Sigmoid colon (tissue), 7 donors: ENCODE results near the gene FKBP15. TPM values are rescaled to one million over a fixed set of nuclear protein-coding genes. Genes with fewer than 3 reads are reported as not detected.

ENCODE experiments used
- DNase-seq: peaks from one replicate; pipeline ENCODE4 v3.0.0-alpha.2; 2019
- H3K27ac ChIP-seq, 4 donors: fragments of 200-600 bp; sonication (generic); one replicate each; pipeline ENCODE4 v1.5.1; 2016 to 2019; ENCODE audit warnings: mild to moderate bottlenecking in 1 of 4
- H3K27me3 ChIP-seq, 3 donors: fragments of 200-600 bp; sonication (generic); one replicate each; pipeline ENCODE4 v1.5.1; 2019; ENCODE audit warnings: mild to moderate bottlenecking in 1 of 3
- H3K36me3 ChIP-seq, 4 donors: fragments of 200-600 bp; sonication (generic); one replicate each; pipeline ENCODE4 v1.5.1; 2016 to 2019
- H3K4me1 ChIP-seq, 4 donors: fragments of 200-600 bp; sonication (generic); one replicate each; pipeline ENCODE4 v1.5.1; 2017 to 2019
- H3K4me3 ChIP-seq, 4 donors: fragments of 200-600 bp; sonication (generic); one replicate each; pipeline ENCODE4 v1.5.1; 2017 to 2019; ENCODE audit warnings: mild to moderate bottlenecking in 2 of 4, moderate library complexity in 1 of 4
- H3K9me3 ChIP-seq, 4 donors: fragments of 200-600 bp in 3 of 4; sonication (generic) in 3 of 4; one replicate each; pipeline versions ENCODE4 v1.5.1 to v1.6.1; 2013 to 2019
- CTCF ChIP-seq, 4 experiments: fragments of 450-650 bp in 3 of 4; fragments of 200-600 bp in 1 of 4; IDR thresholded peaks; one replicate each; pipeline ENCODE4 v1.5.1; 2016 to 2019; ENCODE audit warnings: antibody characterized with exemption in 4 of 4, mild to moderate bottlenecking in 3 of 4, moderate library complexity in 2 of 4
- EP300 ChIP-seq, 4 donors: sonication (generic); formaldehyde crosslinking; IDR thresholded peaks; one replicate each; pipeline ENCODE4 v1.6.1; 2017; ENCODE audit warnings: antibody characterized with exemption in 4 of 4
- POLR2A ChIP-seq, 2 donors: fragments of 450-650 bp; IDR thresholded peaks; one replicate each; pipeline ENCODE4 v1.6.1; 2016; ENCODE audit warnings: antibody characterized with exemption in 2 of 2, mild to moderate bottlenecking in 2 of 2, moderate library complexity in 2 of 2
- POLR2AphosphoS5 ChIP-seq, 4 donors: sonication (generic); formaldehyde crosslinking; IDR thresholded peaks; one replicate each; pipeline ENCODE4 v1.6.1; 2017; ENCODE audit warnings: antibody characterized with exemption in 4 of 4
- WGBS, 2 donors: extraction: QIAGEN DNeasy Blood & Tissue Kit; methylation state at CpG; one replicate each; pipeline ENCODE4 v1.1.7; 2013; 5-methylcytosine and 5-hydroxymethylcytosine counted together
- intact Hi-C: fragments of 100-400 bp; cut with DNase I; formaldehyde crosslinking; loops from one replicate; pipeline ENCODE4 v1.15.1; 2023
- polyA plus RNA-seq, 3 donors: library from polyadenylated mRNA; stranded (reverse); fragments of 200-250 nt; gene quantifications; one replicate each; pipeline ENCODE4 v1.2.3, GENCODE V29; 2013
- total RNA-seq, 4 donors: library from RNA; depleted of rRNA; stranded (reverse); fragments of >200 nt; gene quantifications; one replicate each; pipeline ENCODE4 v1.1.0, GENCODE V29; 2016
- donor health status: healthy with polysubstance abuse.
- donor health status: Bipolar disorder and iron deficiency.
- donor health status: healthy.

The FKBP15 gene
- total RNA-seq (10 to 100 TPM; 18.8 to 22.5 (median 20.9) TPM), polyA plus RNA-seq (10 to 100 TPM in 1 of 3 donors, 1 to 10 TPM in 2; 7.2 to 16.5 (median 9.5) TPM)

- Histone ChIP-seq H3K9me3 (no peaks in the 10 kb centered on the region), H3K27ac (peak within 1 kb of the TSS; percentile 81 to 89 (median 87)), H3K4me1 (peaks cover 0 to 46% (median 28%) of the 10 kb centered on the region in 4 donors), H3K4me3 (peak within 1 kb of the TSS; percentile 61 to 76 (median 66)), H3K36me3 (no peaks in the 10 kb centered on the region), H3K27me3 (no peaks in the 10 kb centered on the region)
- 0% methylated on average over 65 of the region's 65 CpGs for WGBS, 2 donors
- DNase-seq, result peak; percentile 99
- intact Hi-C loops, result loop anchor here (1.0 to 5.0 kb wide), 3 partner anchors 54 to 191 kb away; partner anchors contain the start of genes C9orf43, CDC26, POLE3 and PRPF4
- TF ChIP-seq EP300 (IDR thresholded peaks at IDR 0.05), result peak in 1 of 4 donors; percentile 53
- peak; percentile 62 to 95 (median 76) for TF ChIP-seq POLR2AphosphoS5 (IDR thresholded peaks at IDR 0.05)
- TF ChIP-seq POLR2A (IDR thresholded peaks at IDR 0.05), result peak; percentile 42 to 68
- TF ChIP-seq CTCF (IDR thresholded peaks at IDR 0.05), result no peak
These were observed at the start of gene FKBP15, which contains the start of gene SLC31A1 for GRCh38 chr9:113221003-113221799. Gene FKBP15, minus strand, starts transcription at chr9:113221277. Its CDS starts 34 bp downstream, at chr9:113221243. Gene SLC31A1, plus strand, starts transcription at chr9:113221544. Its CDS starts 34,605 bp downstream, at chr9:113256149.

- peaks cover 27 to 70% (median 37%) of the 10 kb centered on the region in 4 donors for H3K36me3 ChIP-seq
- H3K9me3 ChIP-seq, result no peaks in the 10 kb centered on the region
- 37 to 77% methylated on average over 2 of the region's 2 CpGs for WGBS, 2 donors
- intact Hi-C loops, result no loop called here
- no peak overlapping the region for H3K27ac ChIP-seq
- TF ChIP-seq CTCF (IDR thresholded peaks at IDR 0.05), result no peak
- no peak for TF ChIP-seq EP300 (IDR thresholded peaks at IDR 0.05)
- no peak for TF ChIP-seq POLR2A (IDR thresholded peaks at IDR 0.05)
- TF ChIP-seq POLR2AphosphoS5 (IDR thresholded peaks at IDR 0.05), result no peak
- H3K27me3 ChIP-seq, result no peaks in the 10 kb centered on the region
- no peak for DNase-seq
- no peak overlapping the region for H3K4me3 ChIP-seq
- H3K4me1 ChIP-seq, result peaks cover 0 to 11% (median 5%) of the 10 kb centered on the region in 4 donors
These were observed 48.8 kb upstream of the FKBP15 start for GRCh38 chr9:113269871-113270270.

- TF ChIP-seq EP300 (IDR thresholded peaks at IDR 0.05) (no peak), POLR2AphosphoS5 (IDR thresholded peaks at IDR 0.05) (no peak), POLR2A (IDR thresholded peaks at IDR 0.05) (no peak), CTCF (IDR thresholded peaks at IDR 0.05) (no peak)
- intact Hi-C loops, result no loop called here
- Histone ChIP-seq H3K9me3 (no peaks in the 10 kb centered on the region), H3K4me1 (peaks cover 0 to 7% (median 3%) of the 10 kb centered on the region in 4 donors), H3K4me3 (no peak overlapping the region), H3K27me3 (no peaks in the 10 kb centered on the region), H3K27ac (no peak overlapping the region), H3K36me3 (peaks cover 27 to 75% (median 37%) of the 10 kb centered on the region in 4 donors)
- 39 to 86% methylated on average over 2 of the region's 2 CpGs for WGBS, 2 donors
- DNase-seq, result no peak
These were observed 48.3 kb upstream of the FKBP15 start for GRCh38 chr9:113269355-113269754.

- TF ChIP-seq EP300 (IDR thresholded peaks at IDR 0.05) (no peak), CTCF (IDR thresholded peaks at IDR 0.05) (no peak), POLR2AphosphoS5 (IDR thresholded peaks at IDR 0.05) (no peak), POLR2A (IDR thresholded peaks at IDR 0.05) (no peak)
- H3K27ac ChIP-seq, result no peak overlapping the region
- 77 to 86% methylated on average over 4 of the region's 4 CpGs for WGBS, 2 donors
- H3K27me3 ChIP-seq, result no peaks in the 10 kb centered on the region
- peaks cover 27 to 80% (median 37%) of the 10 kb centered on the region in 4 donors for H3K36me3 ChIP-seq
- H3K4me3 ChIP-seq, result no peak overlapping the region
- H3K4me1 ChIP-seq, result no peaks in the 10 kb centered on the region
- no peak for DNase-seq
- intact Hi-C loops, result no loop called here
- H3K9me3 ChIP-seq, result no peaks in the 10 kb centered on the region
These were observed 47.0 kb upstream of the FKBP15 start for GRCh38 chr9:113267911-113268566.
